Activated CD4-positive, alpha-beta T cell treated with anti-CD3 and anti-CD28 coated beads, Interleukin-2, amount 50 U/mL, for 4 hours (primary cell): ENCODE results near the gene B2M.
"Not testable (repeated sequence)": the region's sequence is repeated elsewhere in the genome, so short reads cannot be mapped to it uniquely, and the experiment has no call there.

Experiments used
- DNase-seq, 2 experiments: peaks; one replicate each; pipeline ENCODE4 v3.0.0-alpha.2; 2020

Gene B2M

DNA sequence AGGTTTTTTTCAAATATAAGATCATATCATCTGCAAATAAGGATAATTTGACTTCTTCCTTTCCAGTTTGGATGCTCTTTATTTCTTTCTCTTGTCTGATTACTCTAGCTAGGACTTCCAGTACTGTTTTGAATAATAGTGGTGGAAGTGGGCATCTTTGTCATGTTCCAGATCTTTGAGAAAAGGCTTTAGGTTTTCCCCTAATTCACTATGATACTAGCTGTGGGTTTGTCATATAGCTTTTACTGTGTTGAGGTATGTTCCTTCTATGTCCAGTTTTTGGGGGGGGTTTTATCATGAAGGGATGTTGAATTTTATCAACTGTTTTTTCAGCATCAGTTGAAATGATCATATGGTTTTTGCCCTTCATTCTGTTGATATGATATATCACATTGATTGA is 10.6 kb upstream of the B2M start:
- DNase-seq = not testable (repeated sequence)

GRCh38 chr15:44705986-44706385 is 5.3 kb upstream of the B2M start:
- DNase-seq = no peak

- DNase-seq = no peak
These were observed 4.9 kb upstream of the B2M start for GRCh38 chr15:44706401-44706800.

DNA sequence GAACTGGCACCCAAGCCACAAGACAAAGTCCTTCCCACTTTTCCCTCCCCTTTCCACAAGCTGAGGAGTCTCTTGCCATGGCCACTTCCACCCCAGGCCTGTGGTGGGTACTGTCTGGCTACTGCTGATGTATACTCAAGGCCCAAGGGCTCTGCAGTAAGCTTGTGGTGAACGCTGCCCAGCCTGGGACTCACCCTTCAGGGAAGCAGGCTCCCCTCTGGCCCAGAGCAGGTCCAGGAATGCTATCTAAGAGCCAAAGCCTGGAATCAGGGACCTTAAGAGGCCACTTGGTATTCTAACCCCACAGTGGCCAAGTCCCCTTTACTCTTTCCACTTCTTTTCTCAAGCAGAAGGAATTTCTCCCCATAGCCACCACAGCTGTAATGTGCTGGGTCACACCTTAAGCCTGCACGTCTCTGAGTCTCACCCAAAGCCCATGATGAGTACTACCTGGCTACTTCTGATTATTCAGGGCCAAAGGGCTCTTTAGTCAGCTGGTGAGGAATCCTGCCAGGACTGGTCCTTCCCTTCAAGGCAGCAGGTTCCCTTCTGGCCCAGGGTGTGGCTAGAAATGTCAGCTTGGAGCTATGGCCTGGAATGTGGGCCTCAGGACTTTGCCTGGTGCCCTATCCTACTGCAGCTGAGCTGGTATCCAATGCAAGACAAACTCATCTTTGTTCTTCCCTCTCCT is 4.2 kb upstream of the B2M start:
- DNase-seq = no peak

DNA sequence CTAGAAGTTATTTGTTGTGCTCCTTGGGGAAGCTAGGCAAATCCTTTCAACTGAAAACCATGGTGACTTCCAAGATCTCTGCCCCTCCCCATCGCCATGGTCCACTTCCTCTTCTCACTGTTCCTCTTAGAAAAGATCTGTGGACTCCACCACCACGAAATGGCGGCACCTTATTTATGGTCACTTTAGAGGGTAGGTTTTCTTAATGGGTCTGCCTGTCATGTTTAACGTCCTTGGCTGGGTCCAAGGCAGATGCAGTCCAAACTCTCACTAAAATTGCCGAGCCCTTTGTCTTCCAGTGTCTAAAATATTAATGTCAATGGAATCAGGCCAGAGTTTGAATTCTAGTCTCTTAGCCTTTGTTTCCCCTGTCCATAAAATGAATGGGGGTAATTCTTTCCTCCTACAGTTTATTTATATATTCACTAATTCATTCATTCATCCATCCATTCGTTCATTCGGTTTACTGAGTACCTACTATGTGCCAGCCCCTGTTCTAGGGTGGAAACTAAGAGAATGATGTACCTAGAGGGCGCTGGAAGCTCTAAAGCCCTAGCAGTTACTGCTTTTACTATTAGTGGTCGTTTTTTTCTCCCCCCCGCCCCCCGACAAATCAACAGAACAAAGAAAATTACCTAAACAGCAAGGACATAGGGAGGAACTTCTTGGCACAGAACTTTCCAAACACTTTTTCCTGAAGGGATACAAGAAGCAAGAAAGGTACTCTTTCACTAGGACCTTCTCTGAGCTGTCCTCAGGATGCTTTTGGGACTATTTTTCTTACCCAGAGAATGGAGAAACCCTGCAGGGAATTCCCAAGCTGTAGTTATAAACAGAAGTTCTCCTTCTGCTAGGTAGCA is 851 bp upstream of the B2M start:
- no peak for DNase-seq

DNA sequence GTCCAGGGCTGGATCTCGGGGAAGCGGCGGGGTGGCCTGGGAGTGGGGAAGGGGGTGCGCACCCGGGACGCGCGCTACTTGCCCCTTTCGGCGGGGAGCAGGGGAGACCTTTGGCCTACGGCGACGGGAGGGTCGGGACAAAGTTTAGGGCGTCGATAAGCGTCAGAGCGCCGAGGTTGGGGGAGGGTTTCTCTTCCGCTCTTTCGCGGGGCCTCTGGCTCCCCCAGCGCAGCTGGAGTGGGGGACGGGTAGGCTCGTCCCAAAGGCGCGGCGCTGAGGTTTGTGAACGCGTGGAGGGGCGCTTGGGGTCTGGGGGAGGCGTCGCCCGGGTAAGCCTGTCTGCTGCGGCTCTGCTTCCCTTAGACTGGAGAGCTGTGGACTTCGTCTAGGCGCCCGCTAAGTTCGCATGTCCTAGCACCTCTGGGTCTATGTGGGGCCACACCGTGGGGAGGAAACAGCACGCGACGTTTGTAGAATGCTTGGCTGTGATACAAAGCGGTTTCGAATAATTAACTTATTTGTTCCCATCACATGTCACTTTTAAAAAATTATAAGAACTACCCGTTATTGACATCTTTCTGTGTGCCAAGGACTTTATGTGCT is 527 bp downstream of the B2M start:
- peak; percentile 43 to 58 for DNase-seq

DNA sequence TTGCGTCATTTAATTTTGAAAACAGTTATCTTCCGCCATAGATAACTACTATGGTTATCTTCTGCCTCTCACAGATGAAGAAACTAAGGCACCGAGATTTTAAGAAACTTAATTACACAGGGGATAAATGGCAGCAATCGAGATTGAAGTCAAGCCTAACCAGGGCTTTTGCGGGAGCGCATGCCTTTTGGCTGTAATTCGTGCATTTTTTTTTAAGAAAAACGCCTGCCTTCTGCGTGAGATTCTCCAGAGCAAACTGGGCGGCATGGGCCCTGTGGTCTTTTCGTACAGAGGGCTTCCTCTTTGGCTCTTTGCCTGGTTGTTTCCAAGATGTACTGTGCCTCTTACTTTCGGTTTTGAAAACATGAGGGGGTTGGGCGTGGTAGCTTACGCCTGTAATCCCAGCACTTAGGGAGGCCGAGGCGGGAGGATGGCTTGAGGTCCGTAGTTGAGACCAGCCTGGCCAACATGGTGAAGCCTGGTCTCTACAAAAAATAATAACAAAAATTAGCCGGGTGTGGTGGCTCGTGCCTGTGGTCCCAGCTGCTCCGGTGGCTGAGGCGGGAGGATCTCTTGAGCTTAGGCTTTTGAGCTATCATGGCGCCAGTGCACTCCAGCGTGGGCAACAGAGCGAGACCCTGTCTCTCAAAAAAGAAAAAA is 1.2 kb downstream of the B2M start:
- peak; percentile 56 for DNase-seq

GRCh38 chr15:44713006-44713966 is 2.0 kb downstream of the B2M start:
- DNase-seq = no peak

DNA sequence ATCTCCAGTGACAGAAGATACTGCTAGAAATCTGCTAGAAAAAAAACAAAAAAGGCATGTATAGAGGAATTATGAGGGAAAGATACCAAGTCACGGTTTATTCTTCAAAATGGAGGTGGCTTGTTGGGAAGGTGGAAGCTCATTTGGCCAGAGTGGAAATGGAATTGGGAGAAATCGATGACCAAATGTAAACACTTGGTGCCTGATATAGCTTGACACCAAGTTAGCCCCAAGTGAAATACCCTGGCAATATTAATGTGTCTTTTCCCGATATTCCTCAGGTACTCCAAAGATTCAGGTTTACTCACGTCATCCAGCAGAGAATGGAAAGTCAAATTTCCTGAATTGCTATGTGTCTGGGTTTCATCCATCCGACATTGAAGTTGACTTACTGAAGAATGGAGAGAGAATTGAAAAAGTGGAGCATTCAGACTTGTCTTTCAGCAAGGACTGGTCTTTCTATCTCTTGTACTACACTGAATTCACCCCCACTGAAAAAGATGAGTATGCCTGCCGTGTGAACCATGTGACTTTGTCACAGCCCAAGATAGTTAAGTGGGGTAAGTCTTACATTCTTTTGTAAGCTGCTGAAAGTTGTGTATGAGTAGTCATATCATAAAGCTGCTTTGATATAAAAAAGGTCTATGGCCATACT is 4.0 kb downstream of the B2M start:
- no peak for DNase-seq

- DNase-seq = no peak
These were observed 4.5 kb downstream of the B2M start for GRCh38 chr15:44715797-44716334.

DNA sequence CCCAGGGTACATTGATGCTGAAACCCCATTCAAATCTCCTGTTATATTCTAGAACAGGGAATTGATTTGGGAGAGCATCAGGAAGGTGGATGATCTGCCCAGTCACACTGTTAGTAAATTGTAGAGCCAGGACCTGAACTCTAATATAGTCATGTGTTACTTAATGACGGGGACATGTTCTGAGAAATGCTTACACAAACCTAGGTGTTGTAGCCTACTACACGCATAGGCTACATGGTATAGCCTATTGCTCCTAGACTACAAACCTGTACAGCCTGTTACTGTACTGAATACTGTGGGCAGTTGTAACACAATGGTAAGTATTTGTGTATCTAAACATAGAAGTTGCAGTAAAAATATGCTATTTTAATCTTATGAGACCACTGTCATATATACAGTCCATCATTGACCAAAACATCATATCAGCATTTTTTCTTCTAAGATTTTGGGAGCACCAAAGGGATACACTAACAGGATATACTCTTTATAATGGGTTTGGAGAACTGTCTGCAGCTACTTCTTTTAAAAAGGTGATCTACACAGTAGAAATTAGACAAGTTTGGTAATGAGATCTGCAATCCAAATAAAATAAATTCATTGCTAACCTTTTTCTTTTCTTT is 5.8 kb downstream of the B2M start:
- DNase-seq = no peak

GRCh38 chr15:44718180-44718926 is 7.0 kb downstream of the B2M start:
- DNase-seq = no peak

- no peak for DNase-seq
These were observed 7.6 kb downstream of the B2M start for GRCh38 chr15:44718927-44719292.

GRCh38 chr15:44719293-44719999 is 8.1 kb downstream of the B2M start:
- peak in 1 of 2 experiments; percentile 42 for DNase-seq

- DNase-seq = not testable (repeated sequence)
These were observed 8.7 kb downstream of the B2M start for GRCh38 chr15:44720000-44720435.

DNA sequence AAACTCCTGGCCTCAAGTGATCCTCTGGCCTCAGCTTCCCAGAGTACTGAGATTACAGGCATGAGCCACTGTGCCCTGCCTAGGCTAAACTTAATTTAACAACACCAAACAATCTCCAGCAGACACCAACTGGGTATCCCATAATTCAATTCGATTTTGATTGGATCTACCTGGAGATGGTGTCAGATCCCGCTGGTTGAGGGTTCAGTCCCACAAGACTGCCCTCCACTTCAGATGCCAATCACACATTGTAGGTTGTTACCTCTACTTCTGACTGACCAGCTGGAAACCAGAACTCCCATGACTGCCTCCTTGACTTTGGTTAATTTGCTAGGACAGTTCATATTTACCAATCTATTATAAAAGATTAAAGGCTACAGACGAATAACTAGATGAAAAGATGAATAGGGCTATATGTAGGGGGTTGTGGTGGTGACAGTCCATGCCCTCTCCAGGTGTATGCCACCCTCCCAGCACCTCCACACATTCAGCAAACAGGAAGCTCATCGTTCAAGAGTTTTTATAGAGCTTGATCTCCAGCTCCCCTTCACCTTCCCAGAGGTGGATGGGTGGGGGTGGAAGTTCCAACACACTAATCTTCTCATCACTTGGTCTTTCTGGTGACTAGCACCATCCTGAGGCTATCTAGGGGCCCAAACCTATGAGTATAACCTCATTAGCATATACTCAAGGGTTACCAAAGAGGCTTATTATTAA is 9.3 kb downstream of the B2M start:
- no peak for DNase-seq

DNA sequence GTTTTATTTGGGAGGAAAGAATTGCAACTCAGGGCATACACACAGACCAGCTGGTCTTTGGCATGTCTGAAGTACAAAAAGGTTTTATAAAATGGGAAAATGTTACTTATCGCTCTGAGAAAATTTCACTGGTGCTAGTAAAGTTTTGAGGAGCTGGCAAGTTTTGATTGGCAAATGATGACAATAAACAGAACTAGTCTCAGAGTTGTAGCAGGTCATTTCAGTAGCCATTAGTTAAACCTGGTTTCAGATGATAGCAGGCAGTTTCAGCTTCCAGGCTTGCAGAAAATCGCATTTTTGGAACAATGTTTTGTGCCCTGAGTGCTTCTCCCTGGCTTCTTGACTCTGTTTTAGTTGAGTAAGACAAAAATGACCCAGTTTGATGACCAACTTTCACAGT is 10.7 kb downstream of the B2M start:
- no peak for DNase-seq

DNA sequence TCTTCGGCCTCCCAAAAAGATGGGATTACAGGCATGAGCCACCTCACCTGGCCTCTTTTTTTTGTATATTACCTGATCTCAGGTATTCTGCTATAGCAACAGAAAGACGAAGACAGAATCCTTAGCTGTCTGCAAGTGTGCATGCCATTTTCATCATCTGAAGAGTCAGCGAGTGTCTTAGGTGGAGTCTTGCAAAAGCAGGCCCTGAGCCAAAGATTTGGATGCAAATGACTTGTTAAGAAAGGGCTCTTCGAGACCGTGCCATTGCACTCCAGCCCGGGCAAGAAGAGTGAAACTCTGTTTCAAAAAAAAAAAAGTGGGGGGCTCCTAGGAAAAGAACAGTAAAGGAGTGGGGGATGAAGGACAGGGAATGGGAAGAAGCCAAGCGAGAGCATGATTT is 14.8 kb downstream of the B2M start:
- no peak for DNase-seq
